Cardiac septum (tissue), 1 donor: Measurements from ENCODE around the gene MTCH1. TPM values are rescaled to one million over a fixed set of nuclear protein-coding genes. Genes with fewer than 3 reads are reported as not detected.

ENCODE experiments used
- DNase-seq: peaks from one replicate; pipeline ENCODE4 v3.0.0-alpha.2; 2020; ENCODE audit warnings: low spot score
- intact Hi-C: fragments of 100-400 bp; cut with DNase I; formaldehyde crosslinking; loops from one replicate; pipeline ENCODE4 v1.14.0; 2022
- total RNA-seq: library from RNA; stranded (reverse); fragmentation: NEBNext Ultra II Directional; extraction: Animal tissue kit (Norgen Biotek cat#: 25700); gene quantifications from one replicate; pipeline ENCODE4 v1.2.1, GENCODE V29; 2021
- donor health status: DM: no; HTN: no; CAD: no.

MTCH1 gene
- total RNA-seq, 1 donor from 2014 or later, result 139 TPM

DNA sequence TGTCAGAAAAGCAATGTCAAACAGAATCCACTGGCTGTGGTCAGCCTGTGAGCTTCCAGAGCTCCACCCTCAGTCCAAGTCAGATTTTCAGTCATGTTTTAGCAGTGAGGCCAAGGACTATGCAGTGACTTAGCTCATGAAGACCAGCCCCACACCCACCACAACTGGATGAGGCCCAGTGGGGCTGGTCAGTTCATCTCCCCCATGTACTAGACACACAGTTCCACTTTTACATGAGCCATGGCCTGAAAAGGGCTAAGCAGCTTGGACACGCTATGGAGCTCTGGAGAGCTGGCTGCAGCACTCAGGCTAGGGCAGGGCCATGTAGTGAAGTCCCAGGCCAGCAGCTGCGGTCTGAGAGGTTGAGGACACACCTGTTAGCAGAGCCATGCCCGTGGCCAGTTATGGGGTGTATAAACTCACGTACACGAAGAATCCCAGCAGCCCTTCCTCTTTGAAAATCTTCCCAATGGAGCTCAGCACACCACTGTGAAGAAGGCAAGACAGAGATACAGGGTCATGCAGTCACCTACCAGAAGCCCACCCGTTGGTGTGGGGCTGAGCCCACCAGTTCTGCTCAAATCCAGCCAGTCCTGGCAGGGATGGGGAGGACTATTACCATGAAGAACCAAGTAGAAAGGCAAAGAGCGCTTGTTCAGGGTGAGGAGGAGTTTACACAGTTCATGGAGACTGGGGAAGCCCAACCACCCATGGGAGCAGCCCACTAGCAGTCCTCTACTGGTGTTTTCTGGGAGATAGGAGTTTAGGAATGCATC, 10.6 kb downstream of the MTCH1 start:
- intact Hi-C loops, result loop anchor here (5.0 kb wide), 2 partner anchors 68 to 208 kb away; no protein-coding TSS in a partner anchor
- DNase-seq, result no peak

DNA sequence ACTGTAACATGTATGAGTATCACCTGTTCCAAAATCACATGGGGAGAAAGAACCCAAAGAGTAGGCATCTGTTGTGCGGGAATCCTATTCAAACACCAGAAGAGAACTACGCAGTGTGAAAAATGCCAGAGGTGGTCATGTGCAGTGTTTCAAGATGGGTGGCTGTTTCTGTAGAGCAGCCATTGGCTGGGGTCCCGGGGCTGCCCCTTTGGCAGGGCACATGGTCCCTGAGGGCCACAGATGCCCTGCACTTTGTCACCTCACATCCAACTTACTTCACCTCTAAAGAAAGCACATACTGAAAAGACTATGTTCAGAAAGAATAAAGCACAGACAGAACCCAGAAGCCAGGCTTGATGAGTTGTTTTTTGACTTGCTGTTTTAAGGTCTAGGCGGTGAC, 12.3 kb downstream of the MTCH1 start:
- DNase-seq, result no peak
- intact Hi-C loops, result no loop called here

DNA sequence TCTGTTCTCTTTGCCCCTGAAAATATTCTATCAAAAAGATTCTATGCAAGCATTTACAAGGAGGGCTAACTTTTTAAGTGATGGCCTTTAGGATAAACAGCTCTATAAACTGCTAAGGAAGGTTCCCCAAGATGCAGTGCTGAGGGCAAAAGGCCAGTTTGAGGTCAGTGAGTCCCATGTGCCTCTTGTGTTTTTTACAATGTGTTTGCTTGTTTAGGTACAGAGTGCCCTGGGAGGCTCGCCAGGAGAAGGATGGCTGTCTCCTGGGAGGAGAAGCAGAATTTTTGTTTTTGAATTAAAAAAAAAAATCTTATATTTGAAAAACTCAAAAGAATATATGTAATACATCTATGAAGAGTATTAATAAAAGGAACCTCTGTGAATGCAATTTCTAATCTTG, 12.8 kb downstream of the MTCH1 start:
- intact Hi-C loops, result no loop called here
- DNase-seq, result no peak

DNA sequence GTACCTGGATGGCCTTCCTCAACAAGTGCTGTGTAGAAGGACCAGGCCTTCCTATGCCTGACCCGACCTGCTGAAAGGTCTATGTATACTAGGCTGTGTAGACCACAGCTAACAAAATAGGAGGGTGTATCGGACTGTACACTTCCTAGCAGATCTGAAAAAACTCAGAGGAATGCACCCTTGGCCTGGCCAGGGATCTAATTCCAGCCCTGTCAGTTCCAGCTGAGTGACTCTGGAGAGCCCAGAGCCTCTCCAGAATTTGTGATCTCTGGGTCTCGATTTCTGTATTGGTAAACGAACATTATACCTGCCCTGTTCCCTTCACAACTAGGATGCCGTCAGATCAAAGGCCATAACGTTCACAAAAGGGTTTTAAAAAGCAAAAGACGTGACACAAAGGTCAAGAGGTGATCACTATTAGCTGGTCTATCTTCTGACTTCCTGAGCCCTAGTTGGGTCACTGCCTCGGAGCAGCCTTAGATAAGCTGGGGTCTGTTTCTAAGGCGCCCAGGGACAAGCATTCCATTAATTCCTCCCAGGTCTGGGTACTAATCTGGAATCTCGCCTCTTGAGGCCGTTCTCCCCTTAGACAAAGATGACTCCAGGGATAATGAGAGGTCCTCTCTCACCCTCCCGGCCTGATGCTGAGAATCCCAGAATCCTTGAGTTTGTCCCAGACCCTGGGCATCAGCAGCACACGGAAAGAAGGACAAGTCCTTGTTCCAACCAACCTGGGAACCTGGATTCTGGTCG, 13.9 kb downstream of the MTCH1 start:
- intact Hi-C loops, result no loop called here
- no peak for DNase-seq

DNA sequence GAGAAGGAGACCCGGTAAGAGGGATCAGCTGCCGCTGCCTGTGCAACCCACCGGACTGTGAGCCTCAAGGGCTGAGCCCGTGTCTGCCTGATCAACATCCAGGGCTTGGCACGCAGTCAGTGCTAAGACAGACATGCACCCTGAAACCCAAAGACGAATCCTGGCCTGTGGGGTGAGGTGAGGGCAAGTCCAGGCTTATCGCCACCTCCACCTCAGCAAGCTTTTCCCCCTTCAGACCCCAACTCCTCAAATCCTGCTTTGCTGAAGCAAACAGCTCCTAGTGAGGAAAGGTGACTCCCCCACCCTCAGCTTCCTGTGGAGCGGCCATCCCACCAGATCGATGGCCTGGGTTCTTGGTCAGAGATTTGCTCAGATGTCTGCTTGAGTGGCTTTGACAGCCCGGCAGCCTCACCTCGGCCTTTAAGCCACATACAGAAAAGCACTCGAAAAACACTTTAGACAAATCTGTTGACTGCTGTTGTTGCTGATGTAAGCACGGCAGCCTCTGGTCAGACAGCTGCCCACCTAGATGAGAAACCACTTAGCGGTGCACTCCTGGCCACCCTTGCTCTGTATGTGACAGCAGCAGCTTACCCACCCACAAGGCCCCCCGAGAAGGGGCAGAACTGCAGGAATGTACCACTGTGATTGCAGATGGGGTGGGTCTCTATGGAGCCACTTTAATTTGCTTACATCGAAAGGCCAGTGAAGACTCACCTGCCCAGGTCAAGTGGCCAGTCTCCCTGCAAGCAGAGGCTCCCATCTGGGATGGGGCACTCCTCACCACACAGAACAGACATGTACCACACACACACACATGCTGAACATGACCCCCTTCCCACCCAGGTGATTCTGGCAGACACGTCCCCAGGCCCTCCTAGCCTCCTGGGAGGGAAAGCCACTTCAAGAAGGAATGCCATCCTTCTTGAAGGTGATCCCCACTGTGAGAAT, 14.8 kb downstream of the MTCH1 start:
- intact Hi-C loops, result no loop called here
- no peak for DNase-seq

DNA sequence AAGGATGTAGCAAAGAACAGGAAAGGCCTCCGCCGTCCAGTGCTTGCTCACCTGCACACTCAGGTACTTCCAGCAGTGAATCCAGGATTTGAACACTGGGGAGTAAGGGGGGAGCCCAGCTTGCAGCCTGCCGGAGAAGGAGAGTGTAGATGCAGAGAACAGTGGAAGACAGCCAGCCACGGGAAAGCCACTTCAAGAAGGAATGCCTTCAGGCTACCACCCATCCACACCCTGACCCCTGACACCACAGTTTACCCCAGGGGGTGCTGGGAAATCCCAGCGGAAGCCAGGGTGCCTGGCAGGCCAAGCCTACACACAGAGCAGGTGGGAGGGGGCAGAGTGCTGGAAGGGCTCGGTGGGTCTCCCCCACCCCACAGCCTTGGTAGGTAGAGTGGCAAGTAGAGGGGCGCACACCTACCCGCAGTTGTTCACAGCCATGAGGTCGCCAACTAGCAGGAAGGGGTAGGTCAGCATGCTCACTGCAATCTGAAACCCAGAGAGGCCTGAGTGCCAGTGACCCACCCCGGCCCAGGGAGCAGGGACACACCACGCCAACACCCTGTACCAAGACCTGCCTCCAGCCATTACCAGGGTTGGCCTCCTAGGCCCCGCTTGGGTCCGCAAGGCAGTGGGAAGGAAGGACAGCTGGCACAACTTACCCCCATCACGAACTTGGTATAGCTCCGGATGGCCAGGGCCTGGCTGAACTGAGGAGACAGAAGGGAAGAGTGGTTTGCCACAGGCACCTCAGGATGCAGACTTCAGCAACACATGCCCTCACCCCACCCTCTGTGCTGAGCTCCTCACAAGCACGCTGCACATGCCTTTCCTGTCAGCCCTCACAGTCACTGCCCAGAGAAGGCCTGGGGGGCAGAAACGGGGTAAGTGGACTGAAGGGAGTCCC, 15.8 kb downstream of the MTCH1 start:
- intact Hi-C loops, result no loop called here
- no peak for DNase-seq

DNA sequence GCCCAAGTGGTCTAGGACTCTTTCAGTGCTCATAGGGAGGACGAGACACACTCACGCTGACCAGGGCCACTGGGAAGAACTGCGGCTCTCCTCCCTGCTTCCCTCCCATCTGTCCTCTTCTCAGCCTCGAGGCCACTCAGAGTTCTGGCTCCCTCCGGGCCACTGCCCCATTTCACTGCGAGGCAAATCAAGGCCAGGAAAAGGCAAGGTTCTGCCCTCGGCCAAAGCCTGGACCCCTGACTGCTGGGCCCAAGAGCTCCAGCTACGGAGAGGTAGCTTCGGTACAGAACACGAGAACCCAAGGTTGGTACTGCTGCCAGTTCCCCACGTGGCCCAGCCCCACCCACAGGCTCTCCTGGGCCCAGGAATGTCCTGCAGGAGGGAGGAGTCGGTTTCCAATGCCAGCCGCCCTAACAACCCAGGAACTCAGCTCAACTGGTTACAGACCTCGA, 16.7 kb downstream of the MTCH1 start:
- DNase-seq, result no peak
- intact Hi-C loops, result no loop called here

DNA sequence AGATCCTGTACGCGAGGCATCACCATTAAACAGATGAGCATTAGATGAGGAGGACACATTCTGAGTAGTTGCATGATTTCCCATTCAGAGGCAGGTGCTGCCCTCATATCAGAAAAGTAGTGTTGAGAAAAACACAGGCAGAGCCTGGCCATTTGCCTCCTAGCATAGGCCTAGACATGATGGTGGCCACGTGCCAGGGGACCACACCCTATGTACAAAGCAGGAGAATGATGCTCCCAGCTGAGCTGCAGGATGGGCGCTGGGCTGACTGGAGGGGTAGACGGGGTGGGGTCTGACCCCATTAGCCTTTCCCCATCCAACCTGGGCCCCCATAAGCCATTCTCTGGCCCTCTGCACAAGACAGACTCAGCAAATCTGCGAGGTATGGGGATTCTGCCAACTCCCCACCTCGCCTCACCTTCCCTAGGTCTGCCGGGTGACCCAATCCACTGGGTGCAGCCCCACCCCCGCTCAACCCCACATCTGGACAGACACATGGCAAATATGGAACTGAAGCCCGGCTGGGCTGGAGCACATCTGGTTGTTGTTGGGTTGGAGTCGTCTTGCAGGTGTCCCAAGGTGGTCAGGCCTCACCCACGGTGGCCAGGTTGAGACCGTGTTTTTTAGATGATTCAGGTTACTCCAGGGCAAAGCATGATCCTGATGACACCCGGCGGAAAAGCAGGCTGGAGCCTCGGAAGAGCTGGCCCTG, 17.6 kb downstream of the MTCH1 start:
- intact Hi-C loops, result no loop called here
- DNase-seq, result no peak

DNA sequence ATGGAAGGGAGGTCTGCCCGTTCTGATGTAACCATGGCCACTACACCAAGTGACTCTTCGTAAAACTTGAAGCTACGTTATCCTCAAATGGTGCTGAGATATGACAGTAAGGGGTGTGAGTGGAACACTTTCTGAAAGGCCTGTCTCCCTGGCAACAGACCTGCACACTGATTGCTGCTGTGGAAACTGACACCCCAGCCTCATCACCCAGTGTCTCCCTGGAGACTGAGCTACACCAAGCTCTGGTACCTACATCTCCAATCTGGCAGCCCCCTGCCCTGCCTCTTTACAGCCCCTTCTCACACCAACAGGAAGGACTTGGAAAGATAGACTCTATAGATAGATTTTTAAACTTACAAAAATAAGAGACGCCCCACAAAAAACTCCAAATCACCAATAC, 18.2 kb downstream of the MTCH1 start:
- no peak for DNase-seq
- intact Hi-C loops, result no loop called here

DNA sequence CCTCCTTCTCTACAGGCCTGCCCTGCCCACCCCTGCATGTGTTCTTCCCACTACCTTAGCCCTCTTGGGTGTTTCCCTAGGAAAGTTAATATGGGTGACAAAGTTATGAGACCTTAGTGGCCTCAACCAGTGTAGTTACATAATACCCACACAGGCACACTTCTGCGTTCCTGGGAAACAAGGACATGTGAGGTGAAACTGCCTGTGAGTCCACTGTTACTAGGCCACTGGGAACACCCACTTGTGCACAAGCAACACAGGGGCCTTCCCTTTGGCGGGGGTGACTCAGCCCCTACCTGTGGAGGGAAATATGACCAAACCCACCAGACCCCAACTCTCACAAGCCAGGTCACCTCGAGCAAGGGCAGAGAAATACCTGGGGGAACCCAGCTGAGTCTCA, 18.7 kb downstream of the MTCH1 start:
- intact Hi-C loops, result no loop called here
- DNase-seq, result no peak

DNA sequence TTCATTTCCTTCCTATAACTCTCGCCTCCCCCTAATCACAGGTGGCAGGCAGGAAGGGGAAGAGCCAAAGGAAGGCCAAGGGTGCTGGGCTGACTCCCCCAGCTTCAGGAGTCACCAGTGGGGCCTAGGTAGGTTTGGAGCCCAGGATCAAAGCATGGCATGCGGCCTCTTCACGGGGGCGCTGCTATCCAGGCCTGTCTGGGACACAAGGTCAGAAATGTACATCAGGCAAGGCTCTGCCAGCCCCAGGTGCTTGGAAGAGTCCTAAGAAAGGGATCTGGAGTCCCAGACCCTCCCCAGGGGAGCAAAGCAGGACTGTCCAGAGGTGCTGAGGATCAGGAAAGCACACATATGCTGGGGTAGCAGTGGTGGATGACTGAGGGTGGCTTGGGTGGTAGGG, 21.1 kb downstream of the MTCH1 start:
- no peak for DNase-seq
- intact Hi-C loops, result loop anchor here (5.0 kb wide), 1 partner anchor 58 kb away; no protein-coding TSS in a partner anchor

DNA sequence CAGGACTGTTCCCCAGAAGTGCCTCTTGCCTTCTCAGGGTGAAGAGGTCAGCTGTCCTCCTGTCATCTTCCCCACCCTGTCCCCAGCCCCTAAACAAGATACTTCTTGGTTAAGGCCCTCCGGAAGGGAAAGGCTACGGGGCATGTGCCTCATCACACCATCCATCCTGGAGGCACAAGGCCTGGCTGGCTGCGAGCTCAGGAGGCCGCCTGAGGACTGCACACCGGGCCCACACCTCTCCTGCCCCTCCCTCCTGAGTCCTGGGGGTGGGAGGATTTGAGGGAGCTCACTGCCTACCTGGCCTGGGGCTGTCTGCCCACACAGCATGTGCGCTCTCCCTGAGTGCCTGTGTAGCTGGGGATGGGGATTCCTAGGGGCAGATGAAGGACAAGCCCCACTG, 21.6 kb downstream of the MTCH1 start:
- DNase-seq, result no peak
- intact Hi-C loops, result loop anchor here (5.0 kb wide), 1 partner anchor 57 kb away; no protein-coding TSS in a partner anchor

DNA sequence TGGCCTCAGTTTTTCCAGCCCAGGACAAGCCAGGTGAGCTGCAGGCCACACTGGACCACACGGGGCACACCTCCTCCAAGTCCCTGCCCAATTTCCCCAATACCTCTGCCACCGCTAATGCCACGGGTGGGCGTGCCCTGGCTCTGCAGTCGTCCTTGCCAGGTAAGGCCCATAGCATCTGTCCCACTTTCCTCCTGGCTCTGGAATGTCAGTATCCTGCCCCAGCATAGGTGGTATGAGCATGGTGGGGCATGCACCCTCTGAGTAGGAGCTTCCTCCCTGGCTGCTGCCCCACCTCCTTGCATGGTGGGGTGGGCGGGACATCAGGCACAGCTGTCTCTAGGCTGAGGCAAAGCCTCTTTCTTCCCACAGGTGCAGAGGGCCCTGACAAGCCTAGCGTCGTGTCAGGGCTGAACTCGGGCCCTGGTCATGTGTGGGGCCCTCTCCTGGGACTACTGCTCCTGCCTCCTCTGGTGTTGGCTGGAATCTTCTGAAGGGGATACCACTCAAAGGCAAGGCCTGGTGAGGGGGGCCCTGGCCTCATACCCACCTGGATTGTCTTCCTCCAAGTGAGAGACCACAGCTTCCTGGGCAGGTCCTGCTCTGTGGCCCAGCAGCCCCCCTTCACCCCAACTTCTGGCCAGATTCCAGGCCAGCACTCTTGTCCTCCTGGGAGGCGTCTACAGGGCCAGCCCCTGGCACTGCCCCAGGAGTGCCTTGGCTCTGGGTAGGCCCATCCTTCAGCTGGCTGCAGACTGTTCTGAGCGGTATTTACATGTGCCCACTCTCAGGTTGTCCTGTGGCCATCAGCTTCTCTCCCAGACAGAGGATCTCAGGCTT, 22.3 kb downstream of the MTCH1 start:
- DNase-seq, result no peak
- intact Hi-C loops, result loop anchor here (5.0 kb wide), 1 partner anchor 56 kb away; no protein-coding TSS in a partner anchor

DNA sequence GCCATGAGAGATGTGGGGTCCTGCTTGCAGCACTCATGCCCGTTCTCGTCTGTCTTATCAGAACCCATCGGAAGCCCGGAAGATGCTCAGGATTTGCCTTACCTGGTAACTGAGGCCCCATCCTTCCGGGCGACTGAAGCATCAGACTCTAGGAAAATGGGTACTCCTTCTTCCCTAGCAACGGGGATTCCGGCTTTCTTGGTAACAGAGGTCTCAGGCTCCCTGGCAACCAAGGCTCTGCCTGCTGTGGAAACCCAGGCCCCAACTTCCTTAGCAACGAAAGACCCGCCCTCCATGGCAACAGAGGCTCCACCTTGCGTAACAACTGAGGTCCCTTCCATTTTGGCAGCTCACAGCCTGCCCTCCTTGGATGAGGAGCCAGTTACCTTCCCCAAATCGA, 23.1 kb downstream of the MTCH1 start:
- intact Hi-C loops, result loop anchor here (5.0 kb wide), 1 partner anchor 56 kb away; no protein-coding TSS in a partner anchor
- peak; percentile 83 for DNase-seq

DNA sequence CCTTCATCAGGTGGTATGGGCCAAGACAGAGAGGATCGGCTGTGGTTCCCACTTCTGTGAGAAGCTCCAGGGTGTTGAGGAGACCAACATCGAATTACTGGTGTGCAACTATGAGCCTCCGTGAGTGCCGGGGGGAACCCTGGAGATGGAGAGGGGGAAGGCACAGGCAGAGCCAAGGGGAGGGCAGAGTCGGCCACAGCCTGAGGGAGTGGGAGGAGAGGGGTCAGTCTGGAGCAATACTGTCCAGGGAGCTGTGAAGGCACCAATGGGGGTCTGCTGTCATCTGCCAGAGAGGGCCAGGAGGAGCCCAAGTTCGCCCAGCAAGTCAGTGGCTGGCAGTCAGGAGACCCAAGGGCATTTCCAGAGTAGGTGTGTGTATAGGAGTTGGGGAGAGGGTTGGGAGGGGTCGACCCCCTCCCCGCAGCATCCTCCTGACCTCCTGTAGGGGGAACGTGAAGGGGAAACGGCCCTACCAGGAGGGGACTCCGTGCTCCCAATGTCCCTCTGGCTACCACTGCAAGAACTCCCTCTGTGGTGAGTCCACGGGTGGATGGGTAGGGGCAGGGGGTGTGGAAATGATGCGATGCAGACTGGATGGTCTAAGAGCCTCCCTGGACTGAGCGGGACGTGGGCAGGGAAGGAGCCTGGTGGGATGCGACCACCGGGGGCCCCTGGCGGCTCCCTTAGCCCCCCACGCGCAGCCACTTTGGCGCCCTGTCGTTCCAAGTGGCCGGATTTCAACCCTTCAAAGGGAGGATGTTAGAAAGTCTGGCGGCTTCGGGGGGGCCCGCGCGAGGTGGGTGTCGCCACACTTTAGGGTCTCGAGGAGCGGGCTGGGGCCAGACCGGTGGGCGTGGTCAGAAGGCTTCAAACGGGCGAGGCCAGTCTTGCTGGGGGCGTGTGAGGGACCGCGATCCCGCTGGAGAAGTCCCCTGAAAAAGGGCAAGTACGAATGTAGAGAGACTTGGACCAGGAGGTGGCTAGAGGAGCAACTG, 24.3 kb downstream of the MTCH1 start:
- intact Hi-C loops, result loop anchor here (5.0 kb wide), 1 partner anchor 54 kb away; no protein-coding TSS in a partner anchor
- no peak for DNase-seq
